Adrenal gland (tissue), 5 donors: ENCODE measurements around the gene TRDN.

Experiments used
- CTCF ChIP-seq, 6 experiments: fragments of 450-650 bp in 4 of 6; fragments of 200-600 bp in 2 of 6; sonication (generic) in 1 of 6; IDR thresholded peaks; 1 replicate in 5 of 6; 2 replicates in 1 of 6; pipeline versions ENCODE4 v1.5.1 to v1.8.0; 2016 to 2021; ENCODE audit warnings: antibody characterized with exemption in 6 of 6, mild to moderate bottlenecking in 2 of 6, moderate library complexity in 1 of 6
- POLR2A ChIP-seq, 2 donors: fragments of 450-650 bp; IDR thresholded peaks; one replicate each; pipeline ENCODE4 v1.6.1; 2017; ENCODE audit warnings: antibody characterized with exemption in 2 of 2, mild to moderate bottlenecking in 2 of 2, moderate library complexity in 1 of 2
- donor health status: DM: no; HTN: no; CAD: no.

- TF ChIP-seq CTCF (IDR thresholded peaks at IDR 0.05) (no peak), POLR2A (IDR thresholded peaks at IDR 0.05) (no peak)
Observed at GRCh38 chr6:123562264-123562663, 74.5 kb downstream of the TRDN start.
